Esophagus muscularis mucosa (tissue), 4 donors: ENCODE results near the gene NUBP2.

Experiments
- CTCF ChIP-seq, 3 experiments: fragments of 200-600 bp in 2 of 3; fragments of 450-650 bp in 1 of 3; sonication (generic) in 2 of 3; IDR thresholded peaks; one replicate each; pipeline ENCODE4 v1.5.1; 2017 to 2019; ENCODE audit warnings: antibody characterized with exemption in 3 of 3, mild to moderate bottlenecking in 2 of 3, moderate library complexity in 1 of 3
- EP300 ChIP-seq: sonication (generic); formaldehyde crosslinking; IDR thresholded peaks from one replicate; pipeline ENCODE4 v1.6.1; 2017; ENCODE audit warnings: antibody characterized with exemption
- POLR2A ChIP-seq: fragments of 450-650 bp; IDR thresholded peaks from one replicate; pipeline ENCODE4 v1.6.1; 2017; ENCODE audit warnings: antibody characterized with exemption, moderate library complexity, mild to moderate bottlenecking, low read depth
- POLR2AphosphoS5 ChIP-seq, 2 donors: sonication (generic); formaldehyde crosslinking; IDR thresholded peaks; one replicate each; pipeline ENCODE4 v1.6.1; 2017; ENCODE audit warnings: antibody characterized with exemption in 2 of 2

- TF ChIP-seq CTCF (IDR thresholded peaks at IDR 0.05) = no peak
- TF ChIP-seq POLR2A = no peak
- TF ChIP-seq POLR2AphosphoS5 (IDR thresholded peaks at IDR 0.05) = no peak
- TF ChIP-seq EP300 = no peak
Observed at GRCh38 chr16:1771188-1771863, 11.4 kb upstream of the NUBP2 start, which contains the start of gene NME3.
